Lung (tissue), 12 donors: ENCODE measurements around the gene IGFL3. TPM values are rescaled to one million over a fixed set of nuclear protein-coding genes. Genes with fewer than 3 reads are reported as not detected.

Experiments used
- ATAC-seq: fragments of 200-7000 bp; cut with Tn5 transposase; one replicate; pipeline ENCODE4 v1.9.1; 2020; ENCODE audit warnings: moderate number of reproducible peaks; ENCODE audit not compliant: insufficient read depth, low FRiP score
- DNase-seq, 3 donors: peaks; one replicate each; pipeline ENCODE4 v3.0.0-alpha.2; 2013 to 2017
- H3K27ac ChIP-seq, 2 donors: one replicate each; pipeline ENCODE4 v1.5.1; 2013; ENCODE audit warnings: mild to moderate bottlenecking in 2 of 2, moderate library complexity in 2 of 2, control low read depth in 1 of 2, inconsistent platforms in 1 of 2, low read depth in 1 of 2, low read length in 1 of 2
- H3K27me3 ChIP-seq, 3 donors: one replicate each; pipeline ENCODE4 v1.5.1; 2013; ENCODE audit warnings: low read length in 2 of 3; ENCODE audit not compliant: control insufficient read depth in 3 of 3, insufficient read depth in 3 of 3
- H3K36me3 ChIP-seq, 4 donors: one replicate each; pipeline ENCODE4 v1.5.1; 2013; ENCODE audit warnings: low read length in 4 of 4, mild to moderate bottlenecking in 1 of 4, moderate library complexity in 1 of 4; ENCODE audit not compliant: control insufficient read depth in 4 of 4, insufficient read depth in 4 of 4
- H3K4me1 ChIP-seq, 5 donors: one replicate each; pipeline ENCODE4 v1.5.1; 2013; ENCODE audit warnings: low read length in 5 of 5, mild to moderate bottlenecking in 2 of 5, moderate library complexity in 1 of 5; ENCODE audit not compliant: control insufficient read depth in 5 of 5, insufficient read depth in 5 of 5
- H3K4me3 ChIP-seq: one replicate; pipeline ENCODE4 v1.5.1; 2013; ENCODE audit warnings: mild to moderate bottlenecking, control low read depth, moderate library complexity
- H3K9ac ChIP-seq, 2 donors: one replicate each; pipeline ENCODE4 v1.5.1; 2013; ENCODE audit warnings: low read length in 2 of 2, control low read depth in 1 of 2; ENCODE audit not compliant: insufficient read depth in 1 of 2
- H3K9me3 ChIP-seq, 4 donors: one replicate each; pipeline ENCODE4 v1.5.1; 2013; ENCODE audit warnings: low read length in 3 of 4, mild to moderate bottlenecking in 1 of 4, moderate library complexity in 1 of 4; ENCODE audit not compliant: control insufficient read depth in 4 of 4, insufficient read depth in 3 of 4
- WGBS, 2 donors: extraction: QIAGEN DNeasy Blood & Tissue Kit; methylation state at CpG; one replicate each; pipeline ENCODE4 v1.1.7; 2013; 5-methylcytosine and 5-hydroxymethylcytosine counted together
- polyA plus RNA-seq, 2 donors: library from polyadenylated mRNA; stranded (reverse); fragments of 200-250 nt; gene quantifications; one replicate each; pipeline ENCODE4 v1.2.1, GENCODE V29; 2013
- total RNA-seq, 2 donors: library from RNA; depleted of rRNA in 1 of 2; stranded (reverse); fragments of >200 nt in 1 of 2; gene quantifications; one replicate each; pipeline ENCODE4 v1.2.1, GENCODE V29; 2014 to 2021
- TF ChIP-seq, protein P1 (sequence below): IDR thresholded peaks from 2 replicates; pipeline ENCODE4 v1.5.1; 2012; ENCODE audit warnings: mild to moderate bottlenecking; ENCODE audit errors: control extremely low read depth, extremely low read depth
- donor health status: control.
- donor health status: control.
- donor health status: Bipolar disorder and iron deficiency.
- donor health status: healthy.
- donor health status: DM: yes; HTN: yes; CAD: no.

Gene IGFL3
- total and polyA plus RNA-seq, 4 donors = not detected

DNA sequence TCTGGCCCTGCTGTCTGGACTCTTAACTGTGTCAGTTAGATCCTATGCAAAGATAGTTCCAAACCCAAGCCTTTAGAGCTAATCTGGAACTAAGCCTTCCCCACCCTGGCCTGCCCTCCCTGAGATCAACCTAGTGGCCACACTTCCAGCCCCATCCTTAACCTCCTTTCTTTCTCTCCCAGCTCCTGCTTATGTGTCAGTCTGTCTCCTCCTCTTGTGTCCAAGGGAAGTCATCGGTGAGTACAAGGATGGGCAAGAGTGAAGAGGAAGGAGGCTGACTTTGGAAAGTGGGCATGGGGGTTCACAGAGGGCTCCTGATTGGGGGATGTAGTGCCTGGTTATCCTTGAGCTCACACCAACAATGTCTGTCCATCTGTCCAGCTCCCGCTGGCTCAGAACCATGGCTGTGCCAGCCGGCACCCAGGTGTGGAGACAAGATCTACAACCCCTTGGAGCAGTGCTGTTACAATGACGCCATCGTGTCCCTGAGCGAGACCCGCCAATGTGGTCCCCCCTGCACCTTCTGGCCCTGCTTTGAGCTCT is 35.8 kb upstream of the IGFL3 start:
- ATAC-seq (no peak), DNase-seq (no peak)
- H3K27ac ChIP-seq = no peak overlapping the region
- TF ChIP-seq, protein P1, sequence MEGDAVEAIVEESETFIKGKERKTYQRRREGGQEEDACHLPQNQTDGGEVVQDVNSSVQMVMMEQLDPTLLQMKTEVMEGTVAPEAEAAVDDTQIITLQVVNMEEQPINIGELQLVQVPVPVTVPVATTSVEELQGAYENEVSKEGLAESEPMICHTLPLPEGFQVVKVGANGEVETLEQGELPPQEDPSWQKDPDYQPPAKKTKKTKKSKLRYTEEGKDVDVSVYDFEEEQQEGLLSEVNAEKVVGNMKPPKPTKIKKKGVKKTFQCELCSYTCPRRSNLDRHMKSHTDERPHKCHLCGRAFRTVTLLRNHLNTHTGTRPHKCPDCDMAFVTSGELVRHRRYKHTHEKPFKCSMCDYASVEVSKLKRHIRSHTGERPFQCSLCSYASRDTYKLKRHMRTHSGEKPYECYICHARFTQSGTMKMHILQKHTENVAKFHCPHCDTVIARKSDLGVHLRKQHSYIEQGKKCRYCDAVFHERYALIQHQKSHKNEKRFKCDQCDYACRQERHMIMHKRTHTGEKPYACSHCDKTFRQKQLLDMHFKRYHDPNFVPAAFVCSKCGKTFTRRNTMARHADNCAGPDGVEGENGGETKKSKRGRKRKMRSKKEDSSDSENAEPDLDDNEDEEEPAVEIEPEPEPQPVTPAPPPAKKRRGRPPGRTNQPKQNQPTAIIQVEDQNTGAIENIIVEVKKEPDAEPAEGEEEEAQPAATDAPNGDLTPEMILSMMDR = no peak
- H3K36me3 ChIP-seq = no peaks in the 10 kb centered on the region
- WGBS, 2 donors = 93 to 96% methylated on average over 7 of the region's 7 CpGs
- no peak overlapping the region for H3K9ac ChIP-seq
- peaks cover 0 to 7% (median 3%) of the 10 kb centered on the region in 4 donors for H3K9me3 ChIP-seq
- H3K4me3 ChIP-seq = no peak overlapping the region
- no peaks in the 10 kb centered on the region for H3K27me3 ChIP-seq
- H3K4me1 ChIP-seq = peaks cover 0 to 6% (median 0%) of the 10 kb centered on the region in 5 donors

DNA sequence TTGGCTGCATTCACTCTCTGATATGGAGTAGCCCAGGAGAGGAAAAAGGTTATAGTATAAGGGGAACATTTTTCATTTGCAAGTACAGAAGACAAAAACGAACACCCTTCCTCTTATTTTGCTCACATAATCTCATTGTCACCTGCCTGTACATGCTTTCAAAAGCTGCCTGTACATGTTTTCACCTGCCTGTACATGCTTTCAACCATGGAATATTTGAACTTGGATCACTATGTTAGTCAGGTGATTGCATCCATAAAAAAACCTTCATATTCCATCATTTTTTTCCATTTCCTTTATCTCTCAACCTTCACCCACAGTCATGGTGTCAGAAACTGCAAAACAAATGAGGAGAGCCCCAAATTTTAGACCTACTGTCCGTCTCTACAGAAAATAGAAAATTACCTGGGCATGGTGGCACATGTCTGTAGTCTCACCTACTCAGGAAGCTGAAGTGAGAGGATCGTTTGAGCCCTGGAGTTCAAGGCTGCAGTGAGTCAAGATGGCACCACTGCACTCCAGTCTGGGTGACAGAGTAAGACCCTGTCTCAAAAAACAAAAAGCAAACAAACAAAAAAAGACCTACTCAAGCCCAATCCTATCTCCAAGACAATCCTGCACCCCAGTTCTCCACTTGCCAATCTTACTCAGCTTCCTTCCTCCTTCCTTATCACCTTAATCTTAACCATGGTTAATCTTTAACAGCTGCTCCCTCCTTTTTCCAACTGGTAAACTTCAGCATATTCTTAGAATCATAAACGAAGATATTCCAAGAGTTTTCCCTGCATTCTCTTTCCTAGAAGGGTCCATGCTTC is 35.1 kb upstream of the IGFL3 start:
- Histone ChIP-seq H3K4me1 (peaks cover 0 to 6% (median 0%) of the 10 kb centered on the region in 5 donors), H3K9ac (no peak overlapping the region), H3K9me3 (peaks cover 0 to 7% (median 3%) of the 10 kb centered on the region in 4 donors), H3K4me3 (no peak overlapping the region), H3K36me3 (no peaks in the 10 kb centered on the region), H3K27ac (no peak overlapping the region), H3K27me3 (no peaks in the 10 kb centered on the region)
- DNase-seq (peak in 1 of 3 donors; percentile 42), ATAC-seq (no peak)
- TF ChIP-seq, protein P1 = no peak
- 49 to 65% methylated on average over 4 of the region's 4 CpGs for WGBS, 2 donors

DNA sequence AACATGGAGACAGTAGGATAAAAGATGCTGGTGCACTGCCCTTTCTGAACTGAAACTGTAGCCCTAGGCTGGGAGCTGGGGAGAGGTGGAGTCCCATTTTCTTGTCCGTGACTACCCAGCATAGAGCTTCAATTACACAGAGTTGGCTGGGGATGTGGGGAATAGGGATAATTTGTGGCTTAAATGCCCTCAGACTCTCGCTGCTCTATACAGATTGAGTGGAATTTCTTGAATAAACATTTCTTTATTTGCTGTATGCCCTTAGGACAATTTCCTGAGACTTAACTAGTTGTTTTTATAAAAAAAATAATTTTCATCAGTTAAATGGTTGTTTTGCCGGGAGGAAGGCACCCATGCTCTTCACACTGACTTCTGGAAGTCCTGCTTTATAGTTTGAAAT is 30.7 kb upstream of the IGFL3 start:
- Histone ChIP-seq H3K4me1 (peaks cover 0 to 5% (median 0%) of the 10 kb centered on the region in 5 donors), H3K9me3 (no peaks in the 10 kb centered on the region), H3K36me3 (no peaks in the 10 kb centered on the region), H3K27me3 (no peaks in the 10 kb centered on the region), H3K27ac (no peak overlapping the region), H3K4me3 (no peak overlapping the region), H3K9ac (no peak overlapping the region)
- TF ChIP-seq, protein P1 = no peak
- ATAC-seq (no peak), DNase-seq (no peak)
- WGBS, 2 donors = 52 to 75% methylated on average over 3 of the region's 3 CpGs
